WI38 (cell line): ENCODE measurements around the gene PSMB8.
"Not testable (repeated sequence)": the region's sequence is repeated elsewhere in the genome, so short reads cannot be mapped to it uniquely, and the experiment has no call there.

Experiments used
- H3K4me3 ChIP-seq: 2 replicates; pipeline ENCODE4 v1.5.1; 2011; ENCODE audit warnings: low read depth, mild to moderate bottlenecking, control low read depth, low read length
- CTCF ChIP-seq: IDR thresholded peaks from 2 replicates; pipeline ENCODE4 v1.5.1; 2012; ENCODE audit warnings: low read depth, mild to moderate bottlenecking, control low read depth, low read length

The PSMB8 gene

GRCh38 chr6:32885698-32886286 lies 41.9 kb upstream of the PSMB8 start:
- H3K4me3 ChIP-seq, result no peak overlapping the region
- peak; percentile 9; the same call in 1 of the 2 replicates for TF ChIP-seq CTCF

GRCh38 chr6:32883789-32884188 lies 39.9 kb upstream of the PSMB8 start:
- no peak overlapping the region for H3K4me3 ChIP-seq
- no peak for TF ChIP-seq CTCF

DNA sequence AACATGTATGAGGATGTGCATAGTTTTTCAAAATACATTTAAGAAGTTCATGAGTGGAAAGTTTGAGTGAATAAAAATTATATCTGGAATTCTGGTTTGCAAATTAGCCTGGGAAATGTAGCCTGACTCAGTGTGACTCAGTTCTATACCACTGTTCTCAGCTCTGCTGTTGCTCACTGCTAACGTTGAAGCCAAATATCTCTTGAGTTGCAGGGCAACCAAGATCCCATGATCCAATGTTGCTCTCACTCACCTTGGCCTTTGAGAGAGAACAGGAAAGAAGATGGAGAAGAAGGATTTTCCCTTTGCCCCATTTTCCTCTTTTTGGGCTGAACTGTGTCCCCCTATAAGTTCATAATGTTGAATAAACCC lies 39.0 kb upstream of the PSMB8 start:
- no peak overlapping the region for H3K4me3 ChIP-seq
- TF ChIP-seq CTCF, result no peak

DNA sequence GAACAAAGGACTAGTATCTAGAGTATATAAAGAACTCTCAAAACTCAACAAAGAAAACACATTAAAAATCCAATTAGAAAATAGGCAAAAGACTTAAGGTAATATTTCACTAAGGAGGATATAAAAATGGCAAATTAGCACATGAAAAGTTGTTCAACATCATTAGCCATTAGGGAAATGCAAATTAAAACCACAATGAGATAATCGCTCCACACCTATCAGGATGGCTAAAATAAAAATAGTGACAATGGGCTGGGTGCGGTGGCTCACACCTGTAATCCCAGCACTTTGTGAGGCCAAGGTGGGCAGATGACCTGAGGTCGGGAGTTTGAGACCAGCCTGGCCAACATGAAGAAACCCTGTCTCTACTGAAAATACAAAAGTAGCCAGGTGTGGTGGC lies 37.1 kb upstream of the PSMB8 start:
- not testable (repeated sequence) for H3K4me3 ChIP-seq

DNA sequence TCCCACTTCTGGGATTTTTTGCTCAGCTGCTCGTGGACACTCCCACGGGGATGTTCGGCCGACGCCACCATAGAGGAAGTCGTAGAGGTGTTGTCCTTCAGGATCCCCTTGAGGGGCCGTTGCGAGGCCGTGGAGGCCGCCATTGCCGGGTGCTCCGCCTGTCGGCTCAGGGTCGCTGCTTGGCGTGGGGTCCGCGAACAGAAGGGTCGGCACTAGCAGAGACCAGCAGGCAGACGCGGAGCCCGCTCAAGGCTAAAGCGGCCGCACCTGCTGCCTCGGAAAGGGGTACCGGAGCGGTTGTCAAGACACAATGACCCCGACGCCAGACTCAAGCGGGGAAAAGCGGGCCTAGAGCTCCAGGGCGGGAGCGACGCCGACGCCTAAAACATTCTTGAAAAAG lies 35.8 kb upstream of the PSMB8 start:
- no peak for TF ChIP-seq CTCF
- no peak overlapping the region for H3K4me3 ChIP-seq

DNA sequence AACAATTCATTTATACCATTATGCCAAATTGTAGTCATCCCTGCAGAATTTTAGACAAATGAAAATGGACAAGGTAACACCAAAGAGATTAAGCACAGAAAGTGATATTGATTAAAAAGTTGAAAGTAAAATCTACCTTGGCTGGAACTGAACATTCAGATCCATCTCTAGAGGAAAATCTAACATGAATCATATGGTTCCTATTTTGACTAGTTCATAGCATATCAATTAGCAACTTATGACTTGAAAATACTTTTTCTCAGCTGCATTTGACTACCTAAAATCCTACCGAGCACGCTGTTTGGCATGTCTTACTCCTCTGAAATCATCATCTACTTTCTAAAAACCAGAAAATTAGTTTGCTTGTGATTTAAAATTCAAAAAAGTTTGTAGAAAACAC lies 32.8 kb upstream of the PSMB8 start:
- TF ChIP-seq CTCF, result no peak
- no peak overlapping the region for H3K4me3 ChIP-seq

GRCh38 chr6:32873947-32874346 lies 30.1 kb upstream of the PSMB8 start:
- not testable (repeated sequence) for H3K4me3 ChIP-seq

GRCh38 chr6:32868257-32868788 lies 24.5 kb upstream of the PSMB8 start:
- peak; percentile 82 for TF ChIP-seq CTCF
- H3K4me3 ChIP-seq, result no peak overlapping the region
